HG02970 (cell line): ENCODE measurements around the gene ZNF346.
"Not testable (repeated sequence)": the region's sequence is repeated elsewhere in the genome, so short reads cannot be mapped to it uniquely, and the experiment has no call there.

Source experiments
- ATAC-seq: cut with Tn5 transposase; IDR thresholded peaks from one replicate; pipeline ENCODE4 v1.9.1; 2021; ENCODE audit warnings: mild to moderate bottlenecking, moderate library complexity, moderate number of reproducible peaks; ENCODE audit not compliant: unreplicated experiment, low FRiP score

The ZNF346 gene

GRCh38 chr5:177006265-177006972 is 16.1 kb upstream of the ZNF346 start, which contains the start of gene UIMC1:
Gene UIMC1, minus strand, starts transcription at chr5:177006779. Its CDS starts 24,164 bp downstream, at chr5:176982615.
- ATAC-seq = peak; percentile 66

- ATAC-seq = no peak
Measured at GRCh38 chr5:177008716-177009115, 13.8 kb upstream of the ZNF346 start.

- ATAC-seq = no peak
Measured at GRCh38 chr5:177010153-177010552, 12.3 kb upstream of the ZNF346 start.

GRCh38 chr5:177015156-177015555 is 7.3 kb upstream of the ZNF346 start:
- ATAC-seq = no peak

- no peak for ATAC-seq
Measured at GRCh38 chr5:177018341-177018740, 4.2 kb upstream of the ZNF346 start.

- no peak for ATAC-seq
Measured at GRCh38 chr5:177020033-177020432, 2.5 kb upstream of the ZNF346 start.

- peak; percentile 6 for ATAC-seq
Measured at GRCh38 chr5:177023303-177023664, 788 bp downstream of the ZNF346 start.

GRCh38 chr5:177024559-177024958 is 2.1 kb downstream of the ZNF346 start:
- no peak for ATAC-seq

- ATAC-seq = no peak
Measured at GRCh38 chr5:177025101-177025601, 2.7 kb downstream of the ZNF346 start.

GRCh38 chr5:177027665-177028064 is 5.2 kb downstream of the ZNF346 start:
- no peak for ATAC-seq

GRCh38 chr5:177029498-177029897 is 7.0 kb downstream of the ZNF346 start:
- ATAC-seq = no peak

GRCh38 chr5:177035976-177036375 is 13.5 kb downstream of the ZNF346 start:
- ATAC-seq = no peak

- ATAC-seq = no peak
Measured at GRCh38 chr5:177036443-177036842, 13.9 kb downstream of the ZNF346 start.

GRCh38 chr5:177036921-177037320 is 14.4 kb downstream of the ZNF346 start:
- no peak for ATAC-seq

GRCh38 chr5:177040814-177041420 is 18.4 kb downstream of the ZNF346 start:
- no peak for ATAC-seq

- no peak for ATAC-seq
Measured at GRCh38 chr5:177041936-177042335, 19.4 kb downstream of the ZNF346 start.

GRCh38 chr5:177043114-177043513 is 20.6 kb downstream of the ZNF346 start:
- no peak for ATAC-seq

GRCh38 chr5:177043958-177044357 is 21.5 kb downstream of the ZNF346 start:
- no peak for ATAC-seq

GRCh38 chr5:177044641-177045040 is 22.1 kb downstream of the ZNF346 start:
- ATAC-seq = no peak

GRCh38 chr5:177045631-177046030 is 23.1 kb downstream of the ZNF346 start:
- no peak for ATAC-seq

GRCh38 chr5:177048531-177048930 is 26.0 kb downstream of the ZNF346 start:
- not testable (repeated sequence) for ATAC-seq

- ATAC-seq = no peak
Measured at GRCh38 chr5:177049285-177049684, 26.8 kb downstream of the ZNF346 start.
